WTC11 (cell line): ENCODE data around the gene SEMA7A. TPM values are rescaled to one million over a fixed set of nuclear protein-coding genes. Genes with fewer than 3 reads are reported as not detected.

Experiments
- ATAC-seq: fragments of 200-7000 bp; cut with Tn5 transposase; 2 replicates; pipeline ENCODE4 v1.10.0; 2021; ENCODE audit warnings: mild to moderate bottlenecking, moderate library complexity
- CTCF ChIA-PET: fragments of 300-600 bp; sonication (Branson Sonifier 250); formaldehyde crosslinking; loops from one replicate; lab custom pipeline; 2021; ENCODE audit warnings: antibody characterized with exemption; lab: Charles Lee
- POLR2A ChIA-PET: fragments of 350-600 bp; sonication (Branson Sonifier 250); formaldehyde crosslinking; loops from one replicate; lab custom pipeline; 2021; ENCODE audit warnings: antibody characterized with exemption; lab: Charles Lee
- DNase-seq: peaks from one replicate; pipeline ENCODE4 v3.0.0; 2021; ENCODE audit warnings: low spot score
- H3K27ac Mint-ChIP-seq: 2 replicates; pipeline ENCODE4 v1.8.0; 2021; ENCODE audit warnings: mixed read lengths
- H3K27me3 Mint-ChIP-seq: 2 replicates; pipeline ENCODE4 v1.8.0; 2021; ENCODE audit warnings: low read depth, mild to moderate bottlenecking, moderate library complexity, mixed read lengths
- H3K36me3 Mint-ChIP-seq: 2 replicates; pipeline ENCODE4 v1.8.0; 2021; ENCODE audit warnings: mixed read lengths
- H3K4me1 Mint-ChIP-seq: 2 replicates; pipeline ENCODE4 v1.8.0; 2022; ENCODE audit warnings: mixed read lengths
- H3K4me3 Mint-ChIP-seq: 2 replicates; pipeline ENCODE4 v1.8.0; 2021; ENCODE audit warnings: mild to moderate bottlenecking, moderate library complexity, mixed read lengths
- H3K9me3 Mint-ChIP-seq: 2 replicates; pipeline ENCODE4 v1.8.0; 2021; ENCODE audit warnings: mixed read lengths
- FOXJ3 ChIP-seq: sonication (generic); formaldehyde crosslinking; IDR thresholded peaks from 2 replicates; pipeline ENCODE4 v1.9.0; 2021; ENCODE audit warnings: missing genetic modification reagents, mild to moderate bottlenecking, borderline replicate concordance
- GABPB1 ChIP-seq: sonication (generic); formaldehyde crosslinking; IDR thresholded peaks from 2 replicates; pipeline ENCODE4 v1.8.1; 2023; ENCODE audit warnings: mild to moderate bottlenecking, missing genetic modification reagents
- GTF2I ChIP-seq: fragments of 250-450 bp; sonication (Bioruptor Pico); conservative IDR thresholded peaks from 2 replicates; pipeline ENCODE4 v1.4.0; 2021; ENCODE audit warnings: mild to moderate bottlenecking
- KAT7 ChIP-seq: sonication (generic); formaldehyde crosslinking; IDR thresholded peaks from 2 replicates; pipeline ENCODE4 v1.8.1; 2023; ENCODE audit warnings: missing genetic modification reagents, mild to moderate bottlenecking, borderline replicate concordance
- MXD4 ChIP-seq: fragments of 250-450 bp; sonication (Bioruptor Pico); IDR thresholded peaks from 2 replicates; pipeline ENCODE4 v1.8.0; 2021; ENCODE audit warnings: mild to moderate bottlenecking, moderate library complexity, borderline replicate concordance
- NFYB ChIP-seq: sonication (generic); formaldehyde crosslinking; conservative IDR thresholded peaks from 2 replicates; pipeline ENCODE4 v1.8.0; 2022; ENCODE audit warnings: low read depth, missing genetic modification reagents
- SMAD4 ChIP-seq: sonication (generic); formaldehyde crosslinking; IDR thresholded peaks from 2 replicates; pipeline ENCODE4 v1.8.0; 2022; ENCODE audit warnings: mild to moderate bottlenecking, missing genetic modification reagents
- SP1 ChIP-seq: sonication (generic); formaldehyde crosslinking; conservative IDR thresholded peaks from 2 replicates; pipeline ENCODE4 v1.8.1; 2022; ENCODE audit warnings: missing genetic modification reagents
- TEAD1 ChIP-seq: sonication (generic); formaldehyde crosslinking; IDR thresholded peaks from 2 replicates; pipeline ENCODE4 v1.8.0; 2022; ENCODE audit warnings: mild to moderate bottlenecking, missing genetic modification reagents
- TEAD4 ChIP-seq: sonication (generic); formaldehyde crosslinking; IDR thresholded peaks from 2 replicates; pipeline ENCODE4 v1.8.0; 2022; ENCODE audit warnings: mild to moderate bottlenecking, missing genetic modification reagents
- TP53 ChIP-seq: sonication (generic); formaldehyde crosslinking; IDR thresholded peaks from 2 replicates; pipeline ENCODE4 v1.8.1; 2023; ENCODE audit warnings: mild to moderate bottlenecking, missing genetic modification reagents
- ZNF416 ChIP-seq: fragments of 250-450 bp; sonication (Bioruptor Pico); IDR thresholded peaks from 2 replicates; pipeline ENCODE4 v1.9.0; 2021; ENCODE audit warnings: mild to moderate bottlenecking, inconsistent platforms
- ZNF423 ChIP-seq: fragments of 250-450 bp; sonication (Bioruptor Pico); IDR thresholded peaks from 2 replicates; pipeline ENCODE4 v2.1.2; 2022; ENCODE audit warnings: mild to moderate bottlenecking, moderate library complexity
- ZNF425 ChIP-seq: fragments of 250-450 bp; sonication (Bioruptor Pico); conservative IDR thresholded peaks from 2 replicates; pipeline ENCODE4 v1.9.0; 2021; ENCODE audit warnings: mild to moderate bottlenecking
- ZNF671 ChIP-seq: fragments of 250-450 bp; sonication (Bioruptor Pico); IDR thresholded peaks from 2 replicates; pipeline ENCODE4 v1.8.0; 2021; ENCODE audit warnings: mild to moderate bottlenecking
- total RNA-seq: library from RNA; stranded (reverse); gene quantifications from 3 replicates; pipeline ENCODE4 v1.2.3, GENCODE V29; 2021
- TF ChIP-seq, protein P1 (sequence below): fragments of 200-600 bp; IDR thresholded peaks from 2 replicates; pipeline ENCODE4 v1.8.0; 2022; ENCODE audit warnings: antibody characterized with exemption
- TF ChIP-seq, protein P2 (sequence below): sonication (generic); formaldehyde crosslinking; IDR thresholded peaks from 2 replicates; pipeline ENCODE4 v1.8.0; 2023; ENCODE audit warnings: missing genetic modification reagents
- TF ChIP-seq, protein P3 (sequence below): sonication (generic); formaldehyde crosslinking; IDR thresholded peaks from 2 replicates; pipeline ENCODE4 v1.8.1; 2023; ENCODE audit warnings: mild to moderate bottlenecking, missing genetic modification reagents
- TF ChIP-seq, protein P4 (sequence below): sonication (generic); formaldehyde crosslinking; conservative IDR thresholded peaks from 2 replicates; pipeline ENCODE4 v1.8.1; 2023; ENCODE audit warnings: mild to moderate bottlenecking, low read depth, missing genetic modification reagents, moderate library complexity

SEMA7A gene
- total RNA-seq, 1 experiment from 2014 or later: 17.9 TPM

DNA sequence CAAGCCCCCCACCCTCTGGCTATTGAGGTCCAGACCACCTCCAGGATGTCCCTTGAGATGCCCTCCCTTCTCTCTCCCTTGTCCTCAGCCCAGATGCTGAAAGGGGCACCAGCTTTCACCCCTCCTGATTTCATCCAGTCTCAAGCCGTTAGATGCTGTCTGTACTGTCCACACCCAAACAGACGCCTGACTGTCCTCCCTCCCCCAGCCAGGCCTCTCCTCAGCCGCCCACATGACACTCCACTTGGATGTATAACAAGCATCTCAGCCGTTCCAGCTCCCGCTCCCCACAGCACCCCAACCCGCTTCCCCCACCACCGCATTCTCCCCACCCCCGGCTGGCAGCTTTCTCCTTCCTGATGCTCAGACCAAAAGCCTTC is 41.3 kb downstream of the SEMA7A start (continued):
- TF ChIP-seq, protein P1, sequence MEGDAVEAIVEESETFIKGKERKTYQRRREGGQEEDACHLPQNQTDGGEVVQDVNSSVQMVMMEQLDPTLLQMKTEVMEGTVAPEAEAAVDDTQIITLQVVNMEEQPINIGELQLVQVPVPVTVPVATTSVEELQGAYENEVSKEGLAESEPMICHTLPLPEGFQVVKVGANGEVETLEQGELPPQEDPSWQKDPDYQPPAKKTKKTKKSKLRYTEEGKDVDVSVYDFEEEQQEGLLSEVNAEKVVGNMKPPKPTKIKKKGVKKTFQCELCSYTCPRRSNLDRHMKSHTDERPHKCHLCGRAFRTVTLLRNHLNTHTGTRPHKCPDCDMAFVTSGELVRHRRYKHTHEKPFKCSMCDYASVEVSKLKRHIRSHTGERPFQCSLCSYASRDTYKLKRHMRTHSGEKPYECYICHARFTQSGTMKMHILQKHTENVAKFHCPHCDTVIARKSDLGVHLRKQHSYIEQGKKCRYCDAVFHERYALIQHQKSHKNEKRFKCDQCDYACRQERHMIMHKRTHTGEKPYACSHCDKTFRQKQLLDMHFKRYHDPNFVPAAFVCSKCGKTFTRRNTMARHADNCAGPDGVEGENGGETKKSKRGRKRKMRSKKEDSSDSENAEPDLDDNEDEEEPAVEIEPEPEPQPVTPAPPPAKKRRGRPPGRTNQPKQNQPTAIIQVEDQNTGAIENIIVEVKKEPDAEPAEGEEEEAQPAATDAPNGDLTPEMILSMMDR: no peak
- TF ChIP-seq ZNF416 (no peak), ZNF425 (CRISPR knock-in tag) (no peak), NFYB (no peak), MXD4 (CRISPR knock-in tag) (no peak), ZNF423 (no peak)
- TF ChIP-seq, protein P2, sequence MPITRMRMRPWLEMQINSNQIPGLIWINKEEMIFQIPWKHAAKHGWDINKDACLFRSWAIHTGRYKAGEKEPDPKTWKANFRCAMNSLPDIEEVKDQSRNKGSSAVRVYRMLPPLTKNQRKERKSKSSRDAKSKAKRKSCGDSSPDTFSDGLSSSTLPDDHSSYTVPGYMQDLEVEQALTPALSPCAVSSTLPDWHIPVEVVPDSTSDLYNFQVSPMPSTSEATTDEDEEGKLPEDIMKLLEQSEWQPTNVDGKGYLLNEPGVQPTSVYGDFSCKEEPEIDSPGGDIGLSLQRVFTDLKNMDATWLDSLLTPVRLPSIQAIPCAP: no peak

DNA sequence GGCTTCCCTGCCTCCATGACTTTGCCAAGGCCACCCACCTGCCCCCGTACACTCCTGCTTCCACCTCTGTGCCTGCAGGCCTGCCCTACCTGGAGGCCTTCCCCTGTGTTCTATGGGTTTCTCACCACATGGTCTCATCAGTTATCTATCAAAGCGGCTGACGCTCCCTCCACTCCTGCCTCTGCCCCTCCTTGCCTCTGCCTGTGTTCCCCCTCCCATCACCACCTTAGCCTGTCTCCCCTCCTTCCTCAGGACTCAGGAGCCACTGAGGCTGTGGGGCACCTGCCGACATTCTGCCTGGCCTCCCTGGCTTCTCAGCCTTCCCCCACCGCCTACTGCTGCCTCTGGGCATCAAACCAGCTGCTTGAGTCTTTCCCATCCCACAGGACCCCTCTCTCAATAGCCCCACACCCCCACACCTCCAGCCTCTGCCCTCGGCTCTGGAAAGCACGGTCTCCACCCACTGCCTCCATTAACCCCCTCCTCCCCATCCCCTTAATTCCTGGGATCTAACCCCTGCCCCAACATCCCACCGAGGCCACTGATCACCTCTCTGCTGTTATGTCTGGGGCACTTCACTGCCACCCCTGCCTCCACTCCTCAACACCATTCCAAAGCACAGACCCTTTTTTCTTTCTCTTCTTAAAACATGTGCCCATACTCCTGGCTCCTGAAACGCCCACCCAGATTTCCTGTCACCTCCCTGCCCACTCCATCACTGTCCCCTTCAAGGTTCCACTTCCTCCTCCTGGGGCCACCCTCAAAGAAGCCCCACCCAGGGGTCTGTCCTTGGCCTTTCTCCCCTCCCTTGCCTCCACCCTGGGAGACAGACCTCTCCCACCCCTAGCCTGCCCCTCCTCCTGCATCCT is 41.9 kb downstream of the SEMA7A start:
- H3K27ac Mint-ChIP-seq: no peak overlapping the region
- H3K36me3 Mint-ChIP-seq: no peaks in the 10 kb centered on the region
- ChIA-PET CTCF (interaction anchor here (0.7 to 1.2 kb wide), 2 partner anchors 10 to 229 kb away, joined by 3 to 4 read pairs; no protein-coding TSS in a partner anchor), POLR2A (interaction anchor here (0.7 kb wide), 1 partner anchor 605 kb away, joined by 7 read pairs; no protein-coding TSS in a partner anchor)
- peaks cover 16% of the 10 kb centered on the region for H3K4me1 Mint-ChIP-seq
- TF ChIP-seq, protein P1: no peak
- TF ChIP-seq SP1 (CRISPR knock-in tag) (no peak), TEAD4 (CRISPR knock-in tag) (no peak), FOXJ3 (CRISPR knock-in tag) (no peak), TEAD1 (no peak), ZNF671 (CRISPR knock-in tag) (no peak)
- TF ChIP-seq, protein P3, sequence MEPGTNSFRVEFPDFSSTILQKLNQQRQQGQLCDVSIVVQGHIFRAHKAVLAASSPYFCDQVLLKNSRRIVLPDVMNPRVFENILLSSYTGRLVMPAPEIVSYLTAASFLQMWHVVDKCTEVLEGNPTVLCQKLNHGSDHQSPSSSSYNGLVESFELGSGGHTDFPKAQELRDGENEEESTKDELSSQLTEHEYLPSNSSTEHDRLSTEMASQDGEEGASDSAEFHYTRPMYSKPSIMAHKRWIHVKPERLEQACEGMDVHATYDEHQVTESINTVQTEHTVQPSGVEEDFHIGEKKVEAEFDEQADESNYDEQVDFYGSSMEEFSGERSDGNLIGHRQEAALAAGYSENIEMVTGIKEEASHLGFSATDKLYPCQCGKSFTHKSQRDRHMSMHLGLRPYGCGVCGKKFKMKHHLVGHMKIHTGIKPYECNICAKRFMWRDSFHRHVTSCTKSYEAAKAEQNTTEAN: no peak
- no peak for ATAC-seq
- no peak overlapping the region for H3K4me3 Mint-ChIP-seq
- H3K27me3 Mint-ChIP-seq: peaks cover 5% of the 10 kb centered on the region; the same call in 1 of the 2 replicates
- H3K9me3 Mint-ChIP-seq: no peaks in the 10 kb centered on the region
- DNase-seq: no peak

GRCh38 chr15:74390647-74391288 is 43.0 kb downstream of the SEMA7A start:
- CTCF ChIA-PET: interaction anchor here (0.7 kb wide), 1 partner anchor 230 kb away, joined by 3 read pairs; no protein-coding TSS in a partner anchor
- H3K4me3 Mint-ChIP-seq: no peak overlapping the region
- DNase-seq: no peak
- POLR2A ChIA-PET: no interaction called here
- H3K4me1 Mint-ChIP-seq: peaks cover 13% of the 10 kb centered on the region
- peaks cover 5% of the 10 kb centered on the region; the same call in 1 of the 2 replicates for H3K27me3 Mint-ChIP-seq
- H3K9me3 Mint-ChIP-seq: no peaks in the 10 kb centered on the region
- H3K36me3 Mint-ChIP-seq: no peaks in the 10 kb centered on the region
- ATAC-seq: no peak
- H3K27ac Mint-ChIP-seq: no peak overlapping the region
- TF ChIP-seq, protein P4, sequence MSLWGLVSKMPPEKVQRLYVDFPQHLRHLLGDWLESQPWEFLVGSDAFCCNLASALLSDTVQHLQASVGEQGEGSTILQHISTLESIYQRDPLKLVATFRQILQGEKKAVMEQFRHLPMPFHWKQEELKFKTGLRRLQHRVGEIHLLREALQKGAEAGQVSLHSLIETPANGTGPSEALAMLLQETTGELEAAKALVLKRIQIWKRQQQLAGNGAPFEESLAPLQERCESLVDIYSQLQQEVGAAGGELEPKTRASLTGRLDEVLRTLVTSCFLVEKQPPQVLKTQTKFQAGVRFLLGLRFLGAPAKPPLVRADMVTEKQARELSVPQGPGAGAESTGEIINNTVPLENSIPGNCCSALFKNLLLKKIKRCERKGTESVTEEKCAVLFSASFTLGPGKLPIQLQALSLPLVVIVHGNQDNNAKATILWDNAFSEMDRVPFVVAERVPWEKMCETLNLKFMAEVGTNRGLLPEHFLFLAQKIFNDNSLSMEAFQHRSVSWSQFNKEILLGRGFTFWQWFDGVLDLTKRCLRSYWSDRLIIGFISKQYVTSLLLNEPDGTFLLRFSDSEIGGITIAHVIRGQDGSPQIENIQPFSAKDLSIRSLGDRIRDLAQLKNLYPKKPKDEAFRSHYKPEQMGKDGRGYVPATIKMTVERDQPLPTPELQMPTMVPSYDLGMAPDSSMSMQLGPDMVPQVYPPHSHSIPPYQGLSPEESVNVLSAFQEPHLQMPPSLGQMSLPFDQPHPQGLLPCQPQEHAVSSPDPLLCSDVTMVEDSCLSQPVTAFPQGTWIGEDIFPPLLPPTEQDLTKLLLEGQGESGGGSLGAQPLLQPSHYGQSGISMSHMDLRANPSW: no peak
- TF ChIP-seq ZNF423 (no peak), SMAD4 (CRISPR knock-in tag) (no peak), KAT7 (CRISPR knock-in tag) (no peak), TP53 (CRISPR knock-in tag) (no peak), GABPB1 (CRISPR knock-in tag) (no peak), GTF2I (CRISPR knock-in tag) (no peak)
